Stimulated activated naive CD8-positive, alpha-beta T cell treated with anti-CD3 and anti-CD28 coated beads, Interleukin-15, Interleukin-2, amounts not matched to agents 100 U/mL and 50 U/mL, for 24 hours (primary cell): ENCODE measurements around the gene DHRS7C.
"Not testable (repeated sequence)": the region's sequence is repeated elsewhere in the genome, so short reads cannot be mapped to it uniquely, and the experiment has no call there.

Experiments
- ATAC-seq: fragments of 150-1000 bp; cut with Tn5 transposase; one replicate; pipeline ENCODE4 v1.10.0; 2021
- DNase-seq: peaks from one replicate; pipeline ENCODE4 v3.0.0; 2021

Gene DHRS7C

DNA sequence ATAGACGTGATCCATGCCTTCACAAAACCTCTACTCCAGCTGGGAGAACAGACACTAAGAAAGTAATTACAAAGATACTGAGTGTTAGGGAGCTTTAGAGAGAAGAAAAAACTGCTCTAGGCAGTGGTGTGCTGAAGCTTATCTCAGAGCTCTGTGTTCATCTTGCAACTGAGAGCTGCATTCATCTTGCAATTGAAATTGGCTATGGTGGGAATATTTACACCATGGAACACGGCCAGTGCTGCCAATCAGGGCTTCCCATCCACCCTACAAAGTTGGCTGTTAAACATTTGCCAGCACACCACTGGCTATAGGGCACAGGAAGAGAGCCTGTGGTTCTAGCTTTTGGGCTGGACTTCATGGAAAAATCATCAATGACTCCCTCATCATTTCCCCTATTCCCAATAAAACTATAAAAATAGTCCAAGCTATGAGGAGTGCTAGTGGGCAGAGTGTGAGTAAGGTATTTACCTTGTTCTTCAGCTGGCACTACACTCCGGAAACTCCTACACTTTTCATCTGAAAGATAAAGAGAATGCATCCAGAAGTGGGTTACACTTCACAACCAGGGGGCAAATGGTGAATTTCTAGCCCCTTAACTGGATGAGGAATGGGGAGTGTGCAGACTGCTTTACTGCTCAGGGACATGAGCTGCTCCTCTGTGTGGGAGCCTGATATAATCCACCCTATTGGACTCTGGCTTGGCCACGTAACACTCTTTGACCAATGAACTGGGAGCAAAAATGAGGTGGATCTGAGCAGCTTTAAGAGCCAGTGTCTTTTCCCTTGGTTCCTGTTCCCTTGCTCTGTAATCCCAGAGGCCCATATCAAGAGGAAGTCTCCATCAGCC, 18.9 kb upstream of the DHRS7C start:
- DNase-seq (no peak), ATAC-seq (no peak)

DNA sequence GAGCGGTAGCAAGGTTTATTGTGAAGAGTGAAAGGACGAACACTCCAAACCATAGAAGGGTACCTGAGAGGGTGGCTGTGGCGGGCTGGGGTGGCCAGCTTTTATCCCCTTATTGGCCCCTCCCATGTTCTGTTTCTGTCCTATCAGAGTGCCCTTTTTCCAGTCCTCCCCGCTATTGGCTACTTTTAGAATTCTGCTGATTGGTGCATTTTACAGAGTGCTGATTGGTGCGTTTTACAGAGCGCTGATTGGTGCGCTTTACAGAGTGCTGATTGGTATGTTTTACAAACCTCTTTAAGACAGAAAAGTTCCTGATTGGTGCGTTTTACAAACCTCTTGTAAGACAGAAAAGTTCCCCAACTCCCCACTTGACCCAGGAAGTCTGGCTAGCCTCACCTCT, 18.0 kb upstream of the DHRS7C start:
- DNase-seq (no peak), ATAC-seq (no peak)

DNA sequence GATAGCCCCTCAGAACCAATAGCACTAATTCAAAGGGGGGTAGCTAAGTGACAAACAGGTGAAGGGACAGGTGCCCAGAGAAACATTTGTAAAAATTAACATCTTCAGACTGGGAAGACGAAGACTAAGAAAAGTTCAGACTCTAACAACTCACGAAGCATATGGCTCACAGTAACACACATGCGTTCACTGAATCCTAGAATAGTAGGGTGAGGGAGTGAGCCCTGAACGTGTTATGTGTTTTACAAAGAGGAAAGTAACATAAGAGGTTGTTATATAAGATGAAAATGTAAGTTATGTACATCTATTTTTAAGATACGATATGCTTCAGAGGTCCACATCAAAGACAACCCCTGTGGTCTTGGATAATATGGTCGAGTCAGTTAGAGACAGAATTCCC, 15.3 kb upstream of the DHRS7C start:
- no peak for DNase-seq
- ATAC-seq = no peak

- no peak for DNase-seq
- no peak for ATAC-seq
Measured at GRCh38 chr17:9805769-9806168, 14.4 kb upstream of the DHRS7C start.

DNA sequence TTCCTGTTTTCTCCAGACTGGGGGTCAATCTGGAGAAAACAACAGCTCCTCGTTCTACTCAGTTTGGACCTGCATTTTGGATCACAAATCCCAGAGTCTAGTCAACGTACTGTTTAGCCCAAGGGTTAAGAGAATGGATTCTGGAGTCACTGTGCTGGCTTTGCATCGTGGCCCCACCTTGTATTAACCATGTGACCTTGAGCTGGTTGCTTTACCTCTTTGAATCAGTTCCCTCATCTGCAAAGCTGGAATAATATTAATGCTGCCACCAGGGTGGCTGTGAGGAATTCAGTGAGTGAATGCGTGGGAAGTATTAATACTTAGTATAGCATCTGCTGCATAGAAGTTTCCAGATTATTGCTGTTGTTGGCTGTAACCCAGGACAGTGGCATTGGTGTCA, 11.3 kb upstream of the DHRS7C start:
- no peak for ATAC-seq
- DNase-seq = no peak

GRCh38 chr17:9802294-9802693, 10.9 kb upstream of the DHRS7C start:
- ATAC-seq (no peak), DNase-seq (no peak)

GRCh38 chr17:9801505-9801904, 10.1 kb upstream of the DHRS7C start:
- DNase-seq = no peak
- no peak for ATAC-seq

- DNase-seq = no peak
- no peak for ATAC-seq
Measured at GRCh38 chr17:9798724-9799123, 7.3 kb upstream of the DHRS7C start.

DNA sequence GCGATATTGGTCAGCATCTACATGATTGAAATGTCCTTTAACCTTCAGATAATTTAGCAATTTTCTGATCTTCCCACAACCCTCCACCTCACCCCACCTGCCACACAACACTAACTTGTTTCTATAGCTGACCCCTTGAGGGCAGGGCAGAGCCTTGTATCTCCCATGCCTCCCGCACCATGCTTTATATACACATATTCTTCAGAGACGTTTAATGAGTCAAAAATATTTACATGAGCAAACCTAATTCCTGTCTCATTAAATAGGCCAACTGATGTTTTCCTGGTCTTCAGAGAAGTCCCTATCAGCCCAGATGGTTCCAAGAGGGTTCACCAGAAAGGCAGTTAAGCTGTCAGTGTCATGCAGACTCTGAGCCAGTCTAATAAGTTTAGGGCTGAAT, 6.6 kb upstream of the DHRS7C start:
- ATAC-seq (no peak), DNase-seq (no peak)

DNA sequence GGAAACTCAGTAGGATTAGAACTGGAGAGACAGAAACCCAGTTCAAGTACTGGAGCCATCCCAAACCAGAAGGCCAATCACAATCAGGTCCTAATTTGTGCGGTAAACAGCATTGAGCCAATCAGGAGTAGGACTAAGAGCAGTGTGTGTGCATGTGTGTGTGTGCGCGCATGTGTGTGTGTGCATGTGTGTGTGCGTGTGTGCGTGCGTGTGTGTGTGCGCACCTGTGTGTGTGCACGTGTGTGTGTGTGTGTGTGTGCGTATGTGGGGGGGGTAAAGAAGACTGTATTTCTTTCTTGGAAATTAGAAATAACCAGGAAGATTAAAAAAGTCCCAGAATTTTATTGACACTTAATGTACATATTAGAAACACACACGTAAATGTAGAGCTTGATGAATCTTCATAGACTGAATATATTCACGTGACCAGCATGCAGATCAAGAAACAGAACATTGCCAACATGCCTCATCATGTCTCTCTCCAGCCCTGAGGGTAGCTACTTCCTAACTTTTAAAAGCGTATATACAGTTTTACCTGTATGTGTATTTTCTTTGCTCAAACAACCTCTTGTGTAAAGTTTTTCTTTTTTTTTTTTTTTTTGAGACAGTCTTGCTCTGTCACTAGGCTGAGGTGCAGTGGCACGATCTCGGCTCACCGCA, 919 bp upstream of the DHRS7C start:
- no peak for DNase-seq
- ATAC-seq = no peak

GRCh38 chr17:9790316-9790715, 1.1 kb downstream of the DHRS7C start:
- ATAC-seq (no peak), DNase-seq (no peak)

DNA sequence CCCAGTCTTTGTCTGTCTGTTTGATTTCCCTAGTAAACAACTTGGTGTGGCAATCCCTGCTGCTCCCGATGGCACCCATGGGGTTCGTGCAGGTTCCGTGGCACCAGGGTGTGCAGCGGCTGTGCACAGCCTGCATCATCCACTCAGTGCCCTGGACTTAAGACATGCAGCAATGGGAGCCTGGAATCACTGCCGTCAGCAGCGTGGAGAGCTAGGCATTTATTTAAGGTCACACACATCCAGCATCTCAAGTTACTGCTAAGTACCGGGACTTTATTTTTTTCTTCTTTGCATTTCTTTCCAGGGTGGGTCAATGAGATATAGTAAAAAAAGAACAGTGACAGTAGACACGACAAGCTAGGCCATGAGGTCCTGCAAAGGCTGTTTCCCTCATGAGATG, 2.8 kb downstream of the DHRS7C start:
- ATAC-seq = no peak
- DNase-seq = no peak

DNA sequence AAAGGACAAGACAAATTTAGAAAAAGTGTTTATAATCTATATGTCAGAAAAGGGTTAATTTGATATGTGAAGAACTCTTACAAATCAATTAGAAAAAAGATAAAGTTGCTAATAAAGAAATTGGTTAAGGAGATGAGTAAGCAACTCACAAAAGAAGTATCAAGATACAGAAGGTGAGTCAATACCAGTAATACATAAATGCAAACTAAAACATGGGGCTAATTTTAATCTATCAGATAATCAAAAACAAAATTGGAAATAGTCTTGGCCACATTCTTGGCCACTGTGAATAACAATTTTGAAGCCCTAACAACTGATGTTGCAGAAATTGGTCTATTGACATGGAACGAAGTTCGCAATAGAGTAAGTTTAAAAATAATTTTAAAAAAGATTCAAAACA, 6.8 kb downstream of the DHRS7C start:
- no peak for ATAC-seq
- no peak for DNase-seq

GRCh38 chr17:9783465-9783864, 7.9 kb downstream of the DHRS7C start:
- DNase-seq, ATAC-seq: not testable (repeated sequence)

DNA sequence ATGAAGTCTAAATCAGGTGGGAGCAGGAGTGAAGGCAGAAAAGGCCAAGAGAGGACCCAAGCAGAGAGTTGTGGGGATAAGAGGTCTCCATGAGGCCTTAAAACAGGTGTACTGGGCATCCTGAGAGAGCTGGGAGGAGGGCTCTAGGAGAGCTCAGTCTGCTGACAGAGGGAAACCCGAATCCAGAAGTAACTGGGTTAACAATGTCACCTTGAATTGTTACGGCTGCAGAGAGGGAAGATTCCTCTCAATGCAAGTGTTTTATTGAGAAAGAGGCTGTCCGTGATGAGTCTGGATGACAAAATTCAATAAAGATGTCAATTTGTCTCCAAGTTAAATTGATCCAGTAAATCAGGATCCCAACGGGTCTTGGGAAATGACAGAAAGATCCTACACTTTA, 8.3 kb downstream of the DHRS7C start:
- ATAC-seq (no peak), DNase-seq (no peak)

GRCh38 chr17:9780552-9780951, 10.8 kb downstream of the DHRS7C start:
- DNase-seq (no peak), ATAC-seq (no peak)

DNA sequence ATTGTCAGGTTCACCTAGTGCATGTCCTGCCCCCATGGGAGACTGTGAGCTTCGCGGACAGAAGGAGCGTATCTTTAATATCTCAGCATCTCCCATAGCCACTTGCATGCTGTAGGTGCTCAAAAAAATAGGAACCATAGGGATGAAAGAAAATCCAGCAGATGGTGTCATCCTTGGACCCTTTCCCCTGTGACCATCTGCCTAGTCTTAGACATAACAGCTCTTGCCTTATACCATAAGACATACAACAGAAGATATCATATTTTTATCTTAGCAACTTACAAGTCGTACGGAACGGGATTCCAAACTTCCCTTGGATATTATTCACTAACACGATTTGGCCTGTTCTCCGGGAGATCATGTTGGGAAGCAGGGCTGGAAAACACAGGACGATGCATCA, 14.5 kb downstream of the DHRS7C start:
- no peak for DNase-seq
- no peak for ATAC-seq

DNA sequence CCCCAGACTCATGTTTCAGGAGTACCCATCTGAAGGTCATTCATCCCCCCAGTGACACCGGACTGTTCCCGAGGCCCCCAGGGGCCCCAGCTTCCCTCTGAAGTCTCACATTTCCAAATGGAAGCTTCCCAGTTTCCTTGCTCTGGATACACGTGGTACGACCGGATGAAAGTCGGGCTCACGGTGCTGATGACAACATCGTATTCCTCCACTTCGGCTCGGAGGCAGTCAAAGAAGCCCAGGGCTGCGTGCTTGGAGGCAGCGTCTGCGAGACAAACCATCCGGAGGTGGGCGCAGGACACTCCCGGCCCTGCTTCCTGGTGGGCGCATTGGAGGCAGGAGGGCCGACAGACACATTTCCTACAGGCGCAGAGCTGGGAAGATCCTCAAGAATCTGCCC, 18.7 kb downstream of the DHRS7C start:
- DNase-seq (no peak), ATAC-seq (no peak)

DNA sequence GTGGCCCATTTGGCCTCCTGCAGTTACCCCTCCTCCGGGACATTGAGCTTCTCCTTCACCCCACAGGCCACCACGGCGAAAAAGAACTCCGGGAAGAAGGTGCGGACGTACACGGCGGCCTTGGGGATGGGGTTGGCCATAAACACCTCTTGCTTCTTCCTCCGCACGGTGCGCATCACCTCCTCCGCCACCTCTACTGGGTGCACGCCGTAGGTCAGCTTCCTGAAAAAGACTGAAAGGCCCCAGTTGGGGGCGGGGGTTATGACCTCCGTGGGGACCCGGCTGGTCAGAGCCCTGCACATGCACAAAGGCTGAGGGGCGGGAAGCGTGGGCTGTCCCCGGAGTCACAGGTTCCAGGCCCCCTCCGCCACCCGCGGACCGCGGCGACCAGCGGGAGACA, 19.9 kb downstream of the DHRS7C start:
- DNase-seq (no peak), ATAC-seq (no peak)

- ATAC-seq (no peak), DNase-seq (no peak)
Measured at GRCh38 chr17:9769036-9769695, 22.2 kb downstream of the DHRS7C start.

DNA sequence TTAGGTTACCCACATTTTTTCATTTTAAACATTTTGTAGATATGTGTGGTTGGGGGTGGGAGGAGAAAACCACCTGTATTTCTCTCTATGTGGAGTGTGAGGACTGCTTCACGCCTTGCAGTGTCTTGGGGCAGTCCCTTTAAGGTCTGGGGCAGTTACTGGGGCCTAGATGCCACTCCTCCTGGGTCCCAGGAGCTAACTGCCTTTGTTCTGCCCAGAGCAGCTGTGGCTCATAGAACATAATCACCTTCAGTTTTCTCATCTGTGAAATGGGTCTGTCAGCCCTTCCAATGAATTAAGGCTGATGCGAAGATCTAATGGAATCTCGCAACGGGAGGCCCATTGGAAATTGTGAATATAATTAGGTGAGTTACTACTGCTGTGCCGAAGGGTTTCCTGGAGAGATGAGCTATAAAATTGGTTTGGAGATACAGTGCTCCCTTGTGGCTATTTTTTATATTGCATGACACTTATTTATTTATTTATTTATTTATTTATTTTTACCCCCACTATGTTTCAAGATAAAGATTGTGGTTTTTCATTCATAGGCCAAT, 22.9 kb downstream of the DHRS7C start:
- ATAC-seq = no peak
- no peak for DNase-seq

GRCh38 chr17:9767432-9767991, 23.9 kb downstream of the DHRS7C start:
- DNase-seq (no peak), ATAC-seq (no peak)

DNA sequence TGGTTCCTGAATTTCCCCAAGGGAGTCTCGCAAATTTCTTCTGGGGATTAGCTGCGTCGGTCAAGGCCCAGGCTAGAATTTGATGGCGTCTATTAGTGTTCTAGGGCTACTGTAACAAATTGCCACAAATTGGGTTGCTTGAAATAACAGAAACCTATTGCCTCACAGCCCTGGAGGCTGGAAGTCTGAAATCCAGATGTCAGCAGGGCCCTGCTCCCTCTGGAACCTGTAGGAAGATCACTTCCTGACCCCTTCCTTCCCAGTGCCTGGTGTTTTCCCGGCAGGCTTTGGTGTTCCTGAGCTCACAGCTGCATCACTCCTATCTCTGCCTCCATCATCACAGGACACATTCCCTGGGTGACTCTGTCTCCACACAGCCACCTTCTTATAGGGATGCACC, 24.4 kb downstream of the DHRS7C start:
- DNase-seq = no peak
- ATAC-seq = no peak
